Activated CD8-positive, alpha-beta memory T cell treated with anti-CD3 and anti-CD28 coated beads, Interleukin-2, amount 50 U/mL, for 24 hours (primary cell): ENCODE measurements around the gene ELF2.
"Not testable (repeated sequence)": the region's sequence is repeated elsewhere in the genome, so short reads cannot be mapped to it uniquely, and the experiment has no call there.

Source experiments
- DNase-seq: peaks from one replicate; pipeline ENCODE4 v3.0.0-alpha.2; 2020; ENCODE audit errors: extremely low read depth

The ELF2 gene

GRCh38 chr4:139077567-139078355, 99.3 kb downstream of the ELF2 start:
- DNase-seq: no peak

- DNase-seq: no peak
Observed at GRCh38 chr4:139076016-139076744, 100.8 kb downstream of the ELF2 start.

- no peak for DNase-seq
Observed at GRCh38 chr4:139060591-139060990, 116.4 kb downstream of the ELF2 start.

- DNase-seq: not testable (repeated sequence)
Observed at GRCh38 chr4:139059026-139059425, 118.0 kb downstream of the ELF2 start.

- DNase-seq: no peak
Observed at GRCh38 chr4:139054791-139055505, 122.1 kb downstream of the ELF2 start.

- no peak for DNase-seq
Observed at GRCh38 chr4:139053909-139054308, 123.1 kb downstream of the ELF2 start.

- DNase-seq: no peak
Observed at GRCh38 chr4:139050446-139050845, 126.6 kb downstream of the ELF2 start.

- no peak for DNase-seq
Observed at GRCh38 chr4:139048026-139048425, 129.0 kb downstream of the ELF2 start.

- DNase-seq: no peak
Observed at GRCh38 chr4:139044291-139044690, 132.7 kb downstream of the ELF2 start.

GRCh38 chr4:139042981-139043460, 134.0 kb downstream of the ELF2 start:
- DNase-seq: no peak

- no peak for DNase-seq
Observed at GRCh38 chr4:139038874-139039443, 138.1 kb downstream of the ELF2 start.

GRCh38 chr4:139036885-139037284, 140.1 kb downstream of the ELF2 start:
- no peak for DNase-seq

GRCh38 chr4:139035650-139036049, 141.4 kb downstream of the ELF2 start:
- DNase-seq: no peak

- no peak for DNase-seq
Observed at GRCh38 chr4:139030614-139031235, 146.3 kb downstream of the ELF2 start.

- not testable (repeated sequence) for DNase-seq
Observed at GRCh38 chr4:139029866-139030363, 147.1 kb downstream of the ELF2 start.

- no peak for DNase-seq
Observed at GRCh38 chr4:139028191-139028661, 148.8 kb downstream of the ELF2 start.

GRCh38 chr4:139027776-139028175, 149.2 kb downstream of the ELF2 start:
- no peak for DNase-seq

- DNase-seq: no peak
Observed at GRCh38 chr4:139025841-139026240, 151.2 kb downstream of the ELF2 start.

- no peak for DNase-seq
Observed at GRCh38 chr4:139024686-139025085, 152.3 kb downstream of the ELF2 start.

GRCh38 chr4:139022835-139023234, 154.2 kb downstream of the ELF2 start:
- DNase-seq: no peak

GRCh38 chr4:139021071-139021470, 155.9 kb downstream of the ELF2 start:
- DNase-seq: not testable (repeated sequence)
